ENCODE results near the gene SPINK4.

GRCh38 chr9:33291901-33292300 lies 51.9 kb downstream of the SPINK4 start:
- TF ChIP-seq POLR2A (IDR thresholded peaks at IDR 0.05) (no peak), CTCF (IDR thresholded peaks at IDR 0.05) (no peak)

All from uterus (tissue), 2 donors.